Progenitor cell of endocrine pancreas (in vitro differentiated cells): ENCODE data around the gene SELENOS. TPM values are rescaled to one million over a fixed set of nuclear protein-coding genes. Genes with fewer than 3 reads are reported as not detected.

Source experiments
- DNase-seq: peaks from one replicate; pipeline ENCODE4 v3.0.0; 2021; ENCODE audit warnings: low spot score; ENCODE audit not compliant: unreplicated experiment
- H3K27ac Mint-ChIP-seq: 2 replicates; pipeline ENCODE4 v1.8.0; 2021; ENCODE audit warnings: mild to moderate bottlenecking, moderate library complexity, mixed read lengths
- H3K27me3 Mint-ChIP-seq: 2 replicates; pipeline ENCODE4 v1.8.0; 2021; ENCODE audit warnings: mixed read lengths
- H3K36me3 Mint-ChIP-seq: 2 replicates; pipeline ENCODE4 v1.8.0; 2022; ENCODE audit warnings: mixed read lengths; ENCODE audit not compliant: insufficient read depth
- H3K4me1 Mint-ChIP-seq: 2 replicates; pipeline ENCODE4 v1.8.0; 2021; ENCODE audit warnings: low read depth, mixed read lengths
- H3K4me3 Mint-ChIP-seq: 2 replicates; pipeline ENCODE4 v1.8.0; 2021; ENCODE audit warnings: low read depth, mild to moderate bottlenecking, moderate library complexity, mixed read lengths
- H3K9me3 Mint-ChIP-seq: 2 replicates; pipeline ENCODE4 v1.8.0; 2021; ENCODE audit warnings: low read depth, mixed read lengths
- total RNA-seq: library from RNA; stranded (reverse); gene quantifications from 2 replicates; pipeline ENCODE4 v1.2.1, GENCODE V29; 2021
- TF ChIP-seq, protein P1 (sequence below): fragments of 200-600 bp; sonication (generic); IDR thresholded peaks from one replicate; pipeline ENCODE4 v1.5.0; 2021; ENCODE audit warnings: antibody characterized with exemption, mild to moderate bottlenecking; ENCODE audit not compliant: unreplicated experiment

SELENOS gene
- total RNA-seq, 1 donor from 2014 or later, result 51.9 TPM

DNA sequence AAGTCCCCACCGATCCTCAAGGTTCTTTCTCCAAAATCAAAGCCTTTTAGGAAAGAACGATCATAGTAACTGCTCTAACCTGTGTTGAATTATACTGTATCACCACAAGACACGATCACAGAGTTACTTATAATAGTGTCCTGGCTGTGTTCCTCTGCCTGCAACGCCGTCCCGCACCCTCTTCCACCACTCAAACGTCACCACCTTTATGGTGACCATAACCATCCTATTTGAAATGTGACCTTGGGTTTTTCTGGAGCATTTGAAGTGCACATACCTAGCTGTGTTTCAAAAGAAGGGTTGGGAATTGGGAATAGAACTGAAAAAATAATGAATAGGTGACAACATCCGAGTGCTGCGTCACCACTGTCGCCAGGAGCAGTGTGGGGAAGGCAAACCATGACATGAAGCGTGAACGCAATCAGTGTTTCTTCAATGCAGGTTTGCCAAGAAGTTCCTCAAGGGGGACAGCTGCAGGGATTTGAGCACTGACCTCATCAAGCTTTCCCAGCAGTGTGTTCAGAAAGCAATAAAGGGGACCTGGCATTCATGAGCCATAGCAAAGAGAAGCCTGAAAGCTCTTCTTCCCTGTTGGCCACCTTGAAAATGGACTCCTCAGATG is 769 bp upstream of the SELENOS start:
- DNase-seq, result no peak
- H3K4me1 Mint-ChIP-seq, result peaks cover 6% of the 10 kb centered on the region
- H3K9me3 Mint-ChIP-seq, result no peaks in the 10 kb centered on the region
- no peaks in the 10 kb centered on the region for H3K27me3 Mint-ChIP-seq
- H3K36me3 Mint-ChIP-seq, result peaks cover 18% of the 10 kb centered on the region
- H3K4me3 Mint-ChIP-seq, result peak overlapping the region; percentile 93
- peak overlapping the region; percentile 94 for H3K27ac Mint-ChIP-seq
- TF ChIP-seq, protein P1, sequence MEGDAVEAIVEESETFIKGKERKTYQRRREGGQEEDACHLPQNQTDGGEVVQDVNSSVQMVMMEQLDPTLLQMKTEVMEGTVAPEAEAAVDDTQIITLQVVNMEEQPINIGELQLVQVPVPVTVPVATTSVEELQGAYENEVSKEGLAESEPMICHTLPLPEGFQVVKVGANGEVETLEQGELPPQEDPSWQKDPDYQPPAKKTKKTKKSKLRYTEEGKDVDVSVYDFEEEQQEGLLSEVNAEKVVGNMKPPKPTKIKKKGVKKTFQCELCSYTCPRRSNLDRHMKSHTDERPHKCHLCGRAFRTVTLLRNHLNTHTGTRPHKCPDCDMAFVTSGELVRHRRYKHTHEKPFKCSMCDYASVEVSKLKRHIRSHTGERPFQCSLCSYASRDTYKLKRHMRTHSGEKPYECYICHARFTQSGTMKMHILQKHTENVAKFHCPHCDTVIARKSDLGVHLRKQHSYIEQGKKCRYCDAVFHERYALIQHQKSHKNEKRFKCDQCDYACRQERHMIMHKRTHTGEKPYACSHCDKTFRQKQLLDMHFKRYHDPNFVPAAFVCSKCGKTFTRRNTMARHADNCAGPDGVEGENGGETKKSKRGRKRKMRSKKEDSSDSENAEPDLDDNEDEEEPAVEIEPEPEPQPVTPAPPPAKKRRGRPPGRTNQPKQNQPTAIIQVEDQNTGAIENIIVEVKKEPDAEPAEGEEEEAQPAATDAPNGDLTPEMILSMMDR, result no peak

DNA sequence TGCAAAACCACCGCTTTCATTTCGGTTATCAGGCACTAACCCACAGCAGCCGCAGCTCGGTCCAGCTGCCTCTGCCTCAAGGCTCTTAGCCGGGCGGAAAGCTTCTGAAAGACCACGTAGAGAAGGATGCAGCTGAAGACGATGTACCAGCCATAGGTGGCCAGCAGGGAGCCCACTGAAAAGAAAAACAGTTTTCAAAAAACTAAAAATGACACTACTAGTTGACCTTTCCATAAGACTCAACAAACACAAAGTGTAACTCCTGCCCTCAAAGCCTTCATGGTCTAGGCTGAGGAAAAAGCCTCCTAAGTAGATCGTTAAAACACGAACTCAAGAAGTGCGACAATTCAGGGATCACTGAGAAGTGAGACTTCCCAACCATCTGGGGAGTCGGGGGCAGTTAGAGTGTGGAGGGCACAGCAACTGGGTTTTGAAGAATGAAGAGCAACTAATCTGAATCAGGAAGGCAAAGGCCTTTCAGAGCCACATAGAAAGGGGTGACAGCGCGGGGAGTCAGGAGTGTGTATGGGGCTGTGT is 716 bp downstream of the SELENOS start:
- no peak for DNase-seq
- Mint-ChIP-seq H3K27ac (peak overlapping the region; percentile 95), H3K36me3 (peaks cover 24% of the 10 kb centered on the region), H3K4me1 (peaks cover 6% of the 10 kb centered on the region), H3K27me3 (no peaks in the 10 kb centered on the region), H3K4me3 (peak overlapping the region; percentile 93), H3K9me3 (no peaks in the 10 kb centered on the region)
- TF ChIP-seq, protein P1, result peak; percentile 57

DNA sequence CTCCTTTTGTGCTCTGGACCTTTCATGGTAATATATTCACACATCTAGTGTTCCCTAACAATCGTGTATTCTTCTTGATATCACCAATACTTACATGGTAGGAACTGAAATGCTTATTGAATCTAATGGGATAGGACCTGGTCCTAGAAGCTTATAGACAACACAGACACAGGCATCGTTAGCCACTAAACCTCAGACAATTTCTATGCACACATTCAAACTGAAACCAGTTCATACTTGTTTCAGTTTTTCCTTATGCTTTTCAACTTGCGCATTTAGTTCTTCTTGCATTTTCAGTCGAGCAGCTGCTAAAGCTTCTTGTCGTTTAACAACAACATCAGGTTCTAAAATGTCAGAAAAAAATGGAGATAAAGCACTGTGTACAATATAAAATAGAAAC is 2.3 kb downstream of the SELENOS start:
- Mint-ChIP-seq H3K27me3 (no peaks in the 10 kb centered on the region), H3K4me1 (peaks cover 6% of the 10 kb centered on the region), H3K27ac (no peak overlapping the region), H3K36me3 (peaks cover 27% of the 10 kb centered on the region), H3K9me3 (no peaks in the 10 kb centered on the region), H3K4me3 (no peak overlapping the region)
- DNase-seq, result no peak
- TF ChIP-seq, protein P1, result no peak

DNA sequence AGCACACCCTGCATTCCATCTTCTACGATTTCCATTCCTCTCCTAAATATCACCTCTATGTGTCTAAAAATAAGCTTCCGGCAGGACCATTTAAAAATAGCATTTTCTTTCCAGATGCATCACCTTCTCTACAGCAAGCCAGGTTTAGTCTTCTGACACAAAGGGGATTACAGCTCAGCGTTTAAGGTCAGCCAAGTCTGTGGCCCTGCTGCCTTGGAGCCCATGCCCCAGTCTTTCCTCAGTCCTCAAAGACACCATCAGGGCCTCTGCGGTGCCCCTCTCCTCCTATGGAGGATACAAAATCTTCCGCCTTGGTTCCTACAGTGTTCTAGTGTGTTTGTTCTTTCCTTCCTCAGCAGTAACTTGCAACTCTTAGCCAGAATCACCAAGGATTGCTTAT is 3.8 kb downstream of the SELENOS start:
- no peak for DNase-seq
- no peak overlapping the region for H3K4me3 Mint-ChIP-seq
- peaks cover 32% of the 10 kb centered on the region for H3K36me3 Mint-ChIP-seq
- TF ChIP-seq, protein P1, result no peak
- no peaks in the 10 kb centered on the region for H3K27me3 Mint-ChIP-seq
- H3K27ac Mint-ChIP-seq, result no peak overlapping the region
- H3K4me1 Mint-ChIP-seq, result peaks cover 6% of the 10 kb centered on the region
- no peaks in the 10 kb centered on the region for H3K9me3 Mint-ChIP-seq

DNA sequence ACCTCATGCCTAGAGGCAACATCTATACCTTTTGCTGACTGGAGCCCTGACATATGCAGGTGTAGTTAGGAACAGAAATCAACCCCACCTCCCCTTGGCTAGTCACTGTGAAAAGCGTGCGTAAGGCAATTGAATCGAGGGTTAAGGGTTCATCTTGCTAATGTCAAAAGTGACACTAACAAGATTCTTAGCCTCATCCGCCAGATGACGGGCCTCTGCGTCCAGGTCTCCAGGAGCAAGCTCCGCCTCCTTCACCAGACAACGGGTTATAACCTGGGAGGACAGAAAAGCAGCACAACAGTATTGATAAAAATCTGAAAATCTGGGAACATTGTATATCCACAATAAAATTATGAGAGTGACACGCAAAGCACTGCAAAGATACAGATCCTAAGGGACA is 4.7 kb downstream of the SELENOS start:
- TF ChIP-seq, protein P1, result no peak
- H3K27me3 Mint-ChIP-seq, result no peaks in the 10 kb centered on the region
- peaks cover 4% of the 10 kb centered on the region for H3K4me1 Mint-ChIP-seq
- H3K36me3 Mint-ChIP-seq, result peaks cover 32% of the 10 kb centered on the region
- H3K4me3 Mint-ChIP-seq, result no peak overlapping the region
- DNase-seq, result no peak
- no peak overlapping the region for H3K27ac Mint-ChIP-seq
- H3K9me3 Mint-ChIP-seq, result no peaks in the 10 kb centered on the region
